ENCODE results near the gene CR1. TPM values are rescaled to one million over a fixed set of nuclear protein-coding genes. Genes with fewer than 3 reads are reported as not detected.

The CR1 gene
- total and polyA plus RNA-seq, 9 of the 15 experiments (the other 6 are each of a cell fraction or from before 2014, with no cell fraction given), result 0.07 to 0.47 (median 0.18) TPM

DNA sequence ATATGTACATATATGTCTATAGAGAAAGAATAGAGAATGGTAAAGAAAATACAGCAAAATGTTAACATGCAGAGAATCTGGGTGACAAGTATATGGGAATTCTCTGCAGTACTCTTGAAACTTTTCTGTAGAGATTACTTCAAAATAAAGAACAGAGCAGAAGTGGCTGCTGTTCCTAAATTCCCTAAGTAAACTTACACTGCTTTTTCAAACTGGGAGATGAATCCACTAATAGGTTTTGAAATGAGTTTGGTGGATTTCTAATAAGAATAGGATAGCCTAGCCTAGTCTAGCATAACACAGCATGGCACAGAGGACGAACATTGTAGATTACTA, 42.3 kb upstream of the CR1 start:
- DNase-seq (ENCODE audit: extremely low read depth in 1 of 4, low spot score in 3 of 4) (no peak), ATAC-seq (no peak), FAIRE-seq (no peak)
- H3K36me3 ChIP-seq (ENCODE audit: control insufficient read depth, insufficient read depth, low read length), result no peaks in the 10 kb centered on the region
- no peak for TF ChIP-seq HMG20B (CRISPR knock-in tag; IDR thresholded peaks at IDR 0.05)
- no peak for TF ChIP-seq MCM7 (IDR thresholded peaks at IDR 0.05)
- no peak for TF ChIP-seq SAFB (IDR thresholded peaks at IDR 0.05; ENCODE audit: borderline replicate concordance, low read depth, low read length)
- TF ChIP-seq ZNF740 (CRISPR knock-in tag; IDR thresholded peaks at IDR 0.05), result no peak
- TF ChIP-seq ZNF740 (tag; IDR thresholded peaks at IDR 0.05), result no peak
- TF ChIP-seq RBM25 (IDR thresholded peaks at IDR 0.05; ENCODE audit: low read depth, low read length, severe bottlenecking), result no peak
- TF ChIP-seq, protein P1, sequence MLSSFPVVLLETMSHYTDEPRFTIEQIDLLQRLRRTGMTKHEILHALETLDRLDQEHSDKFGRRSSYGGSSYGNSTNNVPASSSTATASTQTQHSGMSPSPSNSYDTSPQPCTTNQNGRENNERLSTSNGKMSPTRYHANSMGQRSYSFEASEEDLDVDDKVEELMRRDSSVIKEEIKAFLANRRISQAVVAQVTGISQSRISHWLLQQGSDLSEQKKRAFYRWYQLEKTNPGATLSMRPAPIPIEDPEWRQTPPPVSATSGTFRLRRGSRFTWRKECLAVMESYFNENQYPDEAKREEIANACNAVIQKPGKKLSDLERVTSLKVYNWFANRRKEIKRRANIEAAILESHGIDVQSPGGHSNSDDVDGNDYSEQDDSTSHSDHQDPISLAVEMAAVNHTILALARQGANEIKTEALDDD (IDR thresholded peaks at IDR 0.05), result no peak
- no peak for TF ChIP-seq RBFOX2 (IDR thresholded peaks at IDR 0.05; ENCODE audit: low read depth, low read length)
- no peak for TF ChIP-seq RBM39 (optimal IDR thresholded peaks at IDR 0.05; ENCODE audit: low read depth, low read length)
- TF ChIP-seq ZNF282 (CRISPR knock-in tag; IDR thresholded peaks at IDR 0.05), result no peak
- TF ChIP-seq KLF16 (IDR thresholded peaks at IDR 0.05), result no peak
- TF ChIP-seq MECOM (CRISPR knock-in tag; IDR thresholded peaks at IDR 0.05), result no peak
- TF ChIP-seq, protein P2, sequence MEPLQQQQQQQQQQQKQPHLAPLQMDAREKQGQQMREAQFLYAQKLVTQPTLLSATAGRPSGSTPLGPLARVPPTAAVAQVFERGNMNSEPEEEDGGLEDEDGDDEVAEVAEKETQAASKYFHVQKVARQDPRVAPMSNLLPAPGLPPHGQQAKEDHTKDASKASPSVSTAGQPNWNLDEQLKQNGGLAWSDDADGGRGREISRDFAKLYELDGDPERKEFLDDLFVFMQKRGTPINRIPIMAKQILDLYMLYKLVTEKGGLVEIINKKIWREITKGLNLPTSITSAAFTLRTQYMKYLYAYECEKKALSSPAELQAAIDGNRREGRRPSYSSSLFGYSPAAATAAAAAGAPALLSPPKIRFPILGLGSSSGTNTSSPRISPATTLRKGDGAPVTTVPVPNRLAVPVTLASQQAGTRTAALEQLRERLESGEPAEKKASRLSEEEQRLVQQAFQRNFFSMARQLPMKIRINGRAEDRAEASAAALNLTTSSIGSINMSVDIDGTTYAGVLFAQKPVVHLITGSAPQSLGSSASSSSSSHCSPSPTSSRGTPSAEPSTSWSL (CRISPR knock-in tag; IDR thresholded peaks at IDR 0.05; ENCODE audit: borderline replicate concordance), result no peak
- TF ChIP-seq, protein P3, sequence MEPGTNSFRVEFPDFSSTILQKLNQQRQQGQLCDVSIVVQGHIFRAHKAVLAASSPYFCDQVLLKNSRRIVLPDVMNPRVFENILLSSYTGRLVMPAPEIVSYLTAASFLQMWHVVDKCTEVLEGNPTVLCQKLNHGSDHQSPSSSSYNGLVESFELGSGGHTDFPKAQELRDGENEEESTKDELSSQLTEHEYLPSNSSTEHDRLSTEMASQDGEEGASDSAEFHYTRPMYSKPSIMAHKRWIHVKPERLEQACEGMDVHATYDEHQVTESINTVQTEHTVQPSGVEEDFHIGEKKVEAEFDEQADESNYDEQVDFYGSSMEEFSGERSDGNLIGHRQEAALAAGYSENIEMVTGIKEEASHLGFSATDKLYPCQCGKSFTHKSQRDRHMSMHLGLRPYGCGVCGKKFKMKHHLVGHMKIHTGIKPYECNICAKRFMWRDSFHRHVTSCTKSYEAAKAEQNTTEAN (CRISPR knock-in tag; IDR thresholded peaks at IDR 0.05), result no peak
- no peak for TF ChIP-seq RCOR1 (IDR thresholded peaks at IDR 0.05; ENCODE audit: borderline replicate concordance in 1 of 2, low read depth in 2 of 2, low read length in 2 of 2)
- no peak for TF ChIP-seq RNF2 (IDR thresholded peaks at IDR 0.05)
- TF ChIP-seq ZNF431 (CRISPR knock-in tag; IDR thresholded peaks at IDR 0.05), result no peak
- TF ChIP-seq FOXK2 (conservative IDR thresholded peaks at IDR 0.05 in 1 of 2, IDR thresholded peaks at IDR 0.05 in 1 of 2; ENCODE audit: low read depth in 2 of 2), result no peak
- peaks cover 5 to 10% of the 10 kb centered on the region in 2 experiments; a peak in 4 of 5 replicates for H3K4me1 ChIP-seq (replicated peaks in 1 of 2; ENCODE audit: control insufficient read depth in 2 of 2, insufficient read depth in 2 of 2, low read length in 2 of 2)
- in situ Hi-C loops (cut with MboI), result no loop called here
- intact Hi-C loops (cut with micrococcal nuclease), result loop anchor here (2.0 kb wide), 1 partner anchor 45 kb away; no protein-coding TSS in a partner anchor
- H3K9me3 ChIP-seq (replicated peaks; ENCODE audit: control insufficient read depth, insufficient read depth, low read depth, low read length), result no peaks in the 10 kb centered on the region
- H3K4me2 ChIP-seq (ENCODE audit: insufficient read depth, low read length), result peak overlapping the region; percentile 69
- 0 out of 2 replicates have a peak overlapping the region, but pooled peaks have one; percentile 28 for H3K4me3 ChIP-seq
- H3K27me3 ChIP-seq (ENCODE audit: control insufficient read depth in 2 of 2, insufficient read depth in 2 of 2, low read length in 2 of 2), result no peaks in the 10 kb centered on the region
- CTCF ChIA-PET (ENCODE audit: low intra/inter-chr PET ratio), result no interaction called here
- no TSS peak for BruUV-seq (replicated peaks)
- H3K9me1 ChIP-seq (ENCODE audit: control insufficient read depth, insufficient read depth, low read length), result no peaks in the 10 kb centered on the region
- no peaks in the 10 kb centered on the region for H3K79me2 ChIP-seq (ENCODE audit: control insufficient read depth, insufficient read depth, low read length)
- no peaks in the 10 kb centered on the region for H4K20me1 ChIP-seq (replicated peaks; ENCODE audit: control insufficient read depth, insufficient read depth, low read length)
- POLR2A ChIA-PET, result no interaction called here
- H3K27ac ChIP-seq (ENCODE audit: extremely low read depth, low read depth, low read length), result no peak overlapping the region
- H3K9ac ChIP-seq (ENCODE audit: insufficient read depth in 1 of 2, low read depth in 2 of 2, low read length in 2 of 2), result no peak overlapping the region
- 19% methylated on average over 1 of the region's 1 CpG for WGBS (ENCODE audit: insufficient coverage, low coverage, missing lambda C conversion rate)
- peak overlapping the region; percentile 84 for H2AFZ ChIP-seq (ENCODE audit: low read depth, low read length)
